Activated T-helper 1 cell treated with anti-CD3 and anti-CD28 coated beads, Interleukin-12 subunit alpha, Interleukin-12 subunit beta, Interleukin-2, Interleukin-4 antibody, amounts not matched to agents 30 ng/mL and 10 ng/mL and 1 ng/mL, durations not matched to agents 14 hours and 24 hours and 36 hours (primary cell): ENCODE data around the gene SLC13A2. TPM values are rescaled to one million over a fixed set of nuclear protein-coding genes. Genes with fewer than 3 reads are reported as not detected.
"Not testable (repeated sequence)": the region's sequence is repeated elsewhere in the genome, so short reads cannot be mapped to it uniquely, and the experiment has no call there.

ENCODE experiments used
- DNase-seq: peaks from one replicate; pipeline ENCODE4 v3.0.0; 2021; ENCODE audit warnings: low spot score
- H3K27ac Mint-ChIP-seq: one replicate; pipeline ENCODE4 v1.8.0; 2021; ENCODE audit warnings: mild to moderate bottlenecking, mixed read lengths
- H3K27me3 Mint-ChIP-seq: one replicate; pipeline ENCODE4 v1.8.0; 2022; ENCODE audit warnings: mild to moderate bottlenecking, moderate library complexity, mixed read lengths; ENCODE audit not compliant: insufficient read depth
- H3K36me3 Mint-ChIP-seq: one replicate; pipeline ENCODE4 v1.8.0; 2021; ENCODE audit warnings: low read depth, mixed read lengths
- H3K4me1 Mint-ChIP-seq: one replicate; pipeline ENCODE4 v1.8.0; 2021; ENCODE audit warnings: low read depth, mixed read lengths
- H3K4me3 Mint-ChIP-seq: one replicate; pipeline ENCODE4 v1.8.0; 2021; ENCODE audit warnings: mild to moderate bottlenecking, moderate library complexity, mixed read lengths
- H3K9me3 Mint-ChIP-seq: one replicate; pipeline ENCODE4 v1.8.0; 2021; ENCODE audit warnings: mixed read lengths
- intact Hi-C: fragments of 100-400 bp; cut with micrococcal nuclease; formaldehyde crosslinking; loops from one replicate; pipeline ENCODE4 v1.15.1; 2024
- total RNA-seq: library from RNA; stranded (reverse); gene quantifications from 2 replicates; pipeline ENCODE4 v1.2.3, GENCODE V29; 2022

The SLC13A2 gene
- total RNA-seq, 1 donor from 2014 or later, result not detected

DNA sequence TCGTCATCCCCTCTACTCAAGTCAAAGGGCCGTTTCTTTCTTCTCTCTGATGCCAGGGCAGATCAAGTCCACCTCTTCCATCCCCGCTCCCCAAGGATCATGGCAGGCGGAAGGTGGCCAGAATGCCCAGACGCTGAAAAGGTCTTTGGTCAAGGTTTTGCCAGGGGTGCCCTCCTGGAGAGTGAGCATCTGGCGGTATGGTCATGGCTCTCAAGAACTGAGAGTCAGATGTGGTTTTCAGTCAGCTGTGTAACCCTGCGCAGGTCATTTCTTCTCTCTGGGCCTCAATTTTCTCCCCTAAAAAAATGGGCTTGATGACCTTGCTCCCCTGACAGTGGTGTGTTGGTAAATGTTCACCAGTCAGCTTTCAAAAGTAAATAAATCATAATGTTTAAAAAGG, 45.1 kb downstream of the SLC13A2 start:
- H3K9me3 Mint-ChIP-seq, result peaks cover 4% of the 10 kb centered on the region
- no peak overlapping the region for H3K4me3 Mint-ChIP-seq
- H3K27me3 Mint-ChIP-seq, result peaks cover 6% of the 10 kb centered on the region
- no peaks in the 10 kb centered on the region for H3K36me3 Mint-ChIP-seq
- intact Hi-C loops, result no loop called here
- no peak for DNase-seq
- H3K27ac Mint-ChIP-seq, result no peak overlapping the region
- H3K4me1 Mint-ChIP-seq, result peaks cover 4% of the 10 kb centered on the region

DNA sequence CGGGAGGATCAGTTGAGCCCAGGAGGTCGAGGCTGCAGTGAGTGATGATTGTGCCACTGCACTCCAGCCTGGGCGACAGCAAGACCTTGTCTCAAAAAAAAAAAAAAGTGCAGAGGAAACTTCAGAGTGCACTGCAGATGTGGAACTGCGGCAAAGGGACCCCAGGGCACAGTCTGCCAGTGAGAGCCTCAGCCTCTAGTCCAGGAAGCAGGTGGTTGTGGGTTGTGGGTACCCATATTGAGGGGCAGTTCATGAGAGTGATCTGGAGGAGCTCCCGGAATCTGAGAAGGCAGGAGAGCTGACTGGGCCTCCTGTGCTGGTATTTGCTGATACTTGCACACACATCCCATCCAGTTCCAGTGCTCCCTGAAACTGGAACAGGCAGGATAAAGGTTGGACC, 45.8 kb downstream of the SLC13A2 start:
- no peak overlapping the region for H3K4me3 Mint-ChIP-seq
- DNase-seq, result no peak

GRCh38 chr17:28520687-28521086, 47.2 kb downstream of the SLC13A2 start:
- DNase-seq, result no peak
- Mint-ChIP-seq H3K27ac (no peak overlapping the region), H3K4me1 (peaks cover 4% of the 10 kb centered on the region), H3K36me3 (no peaks in the 10 kb centered on the region), H3K4me3 (no peak overlapping the region), H3K27me3 (peaks cover 6% of the 10 kb centered on the region), H3K9me3 (peaks cover 4% of the 10 kb centered on the region)
- intact Hi-C loops, result no loop called here

More for the DNA sequence above, 45.8 kb downstream of the SLC13A2 start:
- no peaks in the 10 kb centered on the region for H3K36me3 Mint-ChIP-seq
- peaks cover 6% of the 10 kb centered on the region for H3K27me3 Mint-ChIP-seq
- H3K4me1 Mint-ChIP-seq, result peaks cover 4% of the 10 kb centered on the region
- no peak overlapping the region for H3K27ac Mint-ChIP-seq
- peaks cover 4% of the 10 kb centered on the region for H3K9me3 Mint-ChIP-seq
- intact Hi-C loops, result no loop called here

DNA sequence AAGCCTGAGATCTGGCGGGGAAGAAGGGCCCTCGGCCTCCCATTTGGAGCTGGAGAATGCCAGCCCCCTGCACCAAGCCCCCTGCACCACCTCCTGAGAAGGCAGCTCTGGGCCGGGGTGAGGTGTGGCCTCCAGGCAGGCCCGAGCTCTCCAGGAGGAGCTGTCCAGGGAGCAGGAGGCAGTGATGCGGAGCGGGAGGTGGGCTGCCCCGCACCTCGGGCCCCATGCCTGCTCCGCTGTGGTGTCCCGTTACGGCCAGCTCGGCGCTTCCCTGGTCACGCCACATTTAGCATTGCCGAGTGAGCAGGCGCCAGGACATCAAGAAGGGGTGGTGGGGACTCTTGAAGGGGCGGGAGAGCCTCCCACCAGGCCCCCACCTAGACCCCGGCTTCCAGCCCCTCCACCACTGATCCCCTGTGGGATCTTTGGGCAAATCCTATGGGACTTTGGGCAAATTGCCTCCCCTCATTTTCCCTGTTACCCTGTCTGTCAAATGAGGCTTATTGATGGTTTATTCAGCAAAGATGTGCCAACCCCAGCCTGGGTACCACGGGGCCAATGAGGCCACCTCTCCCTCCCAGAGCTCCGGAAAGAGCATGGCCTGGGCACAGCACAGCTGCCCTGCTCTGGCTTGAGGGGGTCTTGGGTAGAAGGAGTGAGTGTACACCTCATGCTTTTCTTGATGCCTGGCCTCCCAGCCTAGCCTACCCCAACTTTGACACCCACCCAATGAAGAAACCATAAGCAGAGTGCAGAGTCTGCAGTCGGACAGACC, 48.1 kb downstream of the SLC13A2 start:
- Mint-ChIP-seq H3K4me1 (peaks cover 4% of the 10 kb centered on the region), H3K36me3 (no peaks in the 10 kb centered on the region), H3K4me3 (no peak overlapping the region), H3K27me3 (peaks cover 6% of the 10 kb centered on the region), H3K9me3 (no peaks in the 10 kb centered on the region), H3K27ac (no peak overlapping the region)
- intact Hi-C loops, result no loop called here
- DNase-seq, result no peak

DNA sequence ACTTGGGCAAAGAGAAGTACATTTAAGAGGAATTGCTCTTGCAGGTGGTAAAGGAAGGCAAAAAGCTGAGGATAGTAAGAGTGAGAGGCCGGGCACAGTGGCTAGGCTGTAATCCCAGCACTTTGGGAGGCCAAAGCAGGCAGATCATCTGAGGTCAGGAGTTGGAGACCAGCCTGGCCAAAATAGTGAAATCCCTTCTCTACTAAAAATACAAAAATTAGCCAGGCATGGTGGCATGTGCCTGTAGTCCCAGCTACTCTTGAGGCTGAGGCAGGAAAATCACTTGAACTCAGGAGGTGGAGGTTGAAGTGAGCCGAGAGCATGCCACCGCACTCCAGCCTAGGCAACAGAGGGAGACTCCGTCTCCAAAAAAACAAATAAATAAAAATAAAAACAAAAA, 48.8 kb downstream of the SLC13A2 start:
- H3K9me3 Mint-ChIP-seq, H3K4me3 Mint-ChIP-seq, DNase-seq, H3K27me3 Mint-ChIP-seq, intact Hi-C loops, H3K36me3 Mint-ChIP-seq, H3K4me1 Mint-ChIP-seq, H3K27ac Mint-ChIP-seq: not testable (repeated sequence)

- Mint-ChIP-seq H3K27me3 (peaks cover 5% of the 10 kb centered on the region), H3K27ac (no peak overlapping the region), H3K9me3 (no peaks in the 10 kb centered on the region), H3K4me1 (peaks cover 4% of the 10 kb centered on the region), H3K4me3 (no peak overlapping the region), H3K36me3 (no peaks in the 10 kb centered on the region)
- intact Hi-C loops, result no loop called here
- DNase-seq, result no peak
Measured at GRCh38 chr17:28523186-28523585, 49.7 kb downstream of the SLC13A2 start.

- Mint-ChIP-seq H3K36me3 (no peaks in the 10 kb centered on the region), H3K27ac (no peak overlapping the region), H3K4me1 (peaks cover 3% of the 10 kb centered on the region), H3K27me3 (peaks cover 2% of the 10 kb centered on the region), H3K4me3 (no peak overlapping the region), H3K9me3 (no peaks in the 10 kb centered on the region)
- DNase-seq, result no peak
- intact Hi-C loops, result no loop called here
Measured at GRCh38 chr17:28523876-28524275, 50.4 kb downstream of the SLC13A2 start.

DNA sequence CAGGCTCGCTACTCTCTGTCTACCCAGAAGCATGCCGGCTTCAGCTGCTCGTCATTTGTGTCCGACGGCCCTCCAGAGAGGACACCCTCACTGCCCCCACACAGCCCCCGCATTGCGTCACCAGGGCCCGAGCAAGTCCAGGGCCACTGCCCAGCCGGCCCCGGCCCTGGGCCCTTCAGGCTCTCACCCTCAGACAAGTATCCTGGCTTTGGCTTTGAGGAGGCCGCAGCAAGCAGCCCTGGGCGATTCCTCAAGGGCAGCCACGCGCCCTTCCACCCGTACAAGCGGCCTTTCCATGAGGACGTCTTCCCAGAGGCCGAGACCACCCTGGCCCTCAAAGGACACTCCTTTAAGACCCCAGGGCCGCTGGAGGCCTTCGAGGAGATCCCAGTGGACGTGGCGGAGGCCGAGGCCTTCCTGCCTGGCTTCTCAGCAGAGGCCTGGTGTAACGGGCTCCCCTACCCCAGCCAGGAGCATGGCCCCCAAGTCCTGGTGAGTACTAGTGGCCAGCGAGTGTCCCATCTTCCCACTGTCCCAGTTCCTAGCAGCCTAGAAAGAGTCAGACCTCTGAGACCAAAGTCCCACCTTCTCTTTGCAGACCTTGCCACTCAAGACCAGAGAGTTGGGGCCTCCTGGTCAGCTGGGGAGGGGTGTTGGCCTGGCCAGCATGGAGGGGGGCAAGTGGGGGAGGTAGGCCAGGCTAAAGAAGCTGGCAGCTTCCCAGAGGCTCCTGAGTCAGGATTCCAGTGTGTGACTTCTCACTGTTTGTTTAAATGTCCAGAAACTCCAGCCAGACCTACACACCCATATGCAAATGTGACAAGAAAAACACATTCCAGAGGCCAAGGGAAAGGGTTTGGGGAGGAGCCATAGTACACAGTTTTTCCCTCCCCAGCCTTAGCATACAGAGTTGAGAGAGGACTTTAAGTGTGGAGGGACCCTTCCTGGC, 51.3 kb downstream of the SLC13A2 start:
- intact Hi-C loops, result no loop called here
- Mint-ChIP-seq H3K4me1 (no peaks in the 10 kb centered on the region), H3K27me3 (no peaks in the 10 kb centered on the region)

DNA sequence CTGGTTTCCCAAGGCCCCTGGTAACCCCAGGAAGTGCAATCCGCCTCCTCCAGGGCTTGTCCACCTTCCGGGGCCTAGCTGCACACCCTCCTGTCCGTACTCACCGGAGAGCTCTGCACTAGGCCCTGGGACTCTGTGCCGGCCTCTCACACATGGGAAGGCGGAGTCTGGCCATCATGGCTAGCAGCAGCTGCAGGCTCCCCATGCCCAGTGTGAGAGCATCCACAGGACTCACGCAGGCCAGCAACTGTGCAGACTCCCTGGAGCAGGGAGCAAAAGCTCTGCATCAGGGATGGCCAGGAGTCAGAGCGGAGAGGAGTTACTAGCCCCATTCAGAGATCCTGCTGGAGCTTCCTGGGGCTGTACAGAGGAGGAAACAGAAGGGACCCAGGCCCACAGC, 52.9 kb downstream of the SLC13A2 start:
- Mint-ChIP-seq H3K27ac (no peak overlapping the region), H3K4me3 (no peak overlapping the region), H3K27me3 (no peaks in the 10 kb centered on the region), H3K4me1 (no peaks in the 10 kb centered on the region), H3K36me3 (no peaks in the 10 kb centered on the region), H3K9me3 (no peaks in the 10 kb centered on the region)
- DNase-seq, result no peak
- intact Hi-C loops, result no loop called here

More for the DNA sequence above, 51.3 kb downstream of the SLC13A2 start:
- no peaks in the 10 kb centered on the region for H3K9me3 Mint-ChIP-seq
- no peak overlapping the region for H3K4me3 Mint-ChIP-seq
- no peaks in the 10 kb centered on the region for H3K36me3 Mint-ChIP-seq
- no peak overlapping the region for H3K27ac Mint-ChIP-seq
- no peak for DNase-seq

- Mint-ChIP-seq H3K9me3 (no peaks in the 10 kb centered on the region), H3K27me3 (no peaks in the 10 kb centered on the region), H3K4me3 (no peak overlapping the region), H3K27ac (no peak overlapping the region), H3K4me1 (no peaks in the 10 kb centered on the region), H3K36me3 (no peaks in the 10 kb centered on the region)
- intact Hi-C loops, result no loop called here
- DNase-seq, result no peak
Measured at GRCh38 chr17:28527181-28527681, 53.8 kb downstream of the SLC13A2 start.

- Mint-ChIP-seq H3K27me3 (no peaks in the 10 kb centered on the region), H3K9me3 (no peaks in the 10 kb centered on the region), H3K27ac (no peak overlapping the region)
Measured at GRCh38 chr17:28527859-28528258, 54.4 kb downstream of the SLC13A2 start.

GRCh38 chr17:28528327-28529012, 55.0 kb downstream of the SLC13A2 start:
- Mint-ChIP-seq H3K9me3 (no peaks in the 10 kb centered on the region), H3K27me3 (no peaks in the 10 kb centered on the region), H3K36me3 (no peaks in the 10 kb centered on the region), H3K27ac (no peak overlapping the region), H3K4me3 (no peak overlapping the region), H3K4me1 (no peaks in the 10 kb centered on the region)
- intact Hi-C loops, result no loop called here
- DNase-seq, result no peak

More at GRCh38 chr17:28527859-28528258, 54.4 kb downstream of the SLC13A2 start:
- Mint-ChIP-seq H3K36me3 (no peaks in the 10 kb centered on the region), H3K4me1 (no peaks in the 10 kb centered on the region), H3K4me3 (no peak overlapping the region)
- intact Hi-C loops, result no loop called here
- no peak for DNase-seq
